Smooth muscle cell (in vitro differentiated cells): ENCODE results near the gene NEURL1B. TPM values are rescaled to one million over a fixed set of nuclear protein-coding genes. Genes with fewer than 3 reads are reported as not detected.
A peak's percentile ranks its signal among the peaks of the same experiment; 100 is the strongest.

Experiments
- DNase-seq: peaks from one replicate; lab custom pipeline; 2025; ENCODE audit not compliant: unreplicated experiment; lab: John Stamatoyannopoulos, UW
- H2AFZ ChIP-seq: fragments of 200-600 bp; sonication (generic); 2 replicates; pipeline ENCODE4 v1.6.0; 2016; ENCODE audit warnings: antibody characterized with exemption, low read depth, mild to moderate bottlenecking
- H3F3A ChIP-seq: fragments of 200-600 bp; sonication (generic); 2 replicates; pipeline ENCODE4 v1.6.0; 2017; ENCODE audit warnings: antibody characterized with exemption, low read depth
- H3K27ac ChIP-seq: fragments of 200-600 bp; sonication (generic); 2 replicates; pipeline ENCODE4 v1.5.1; 2016; ENCODE audit warnings: low read depth, mild to moderate bottlenecking
- H3K27me3 ChIP-seq: fragments of 200-600 bp; sonication (generic); 2 replicates; pipeline ENCODE4 v1.6.1; 2016; ENCODE audit warnings: low read depth, mild to moderate bottlenecking
- H3K36me3 ChIP-seq: fragments of 200-600 bp; sonication (generic); 2 replicates; pipeline ENCODE4 v1.5.1; 2016; ENCODE audit warnings: low read depth
- H3K4me1 ChIP-seq: fragments of 200-600 bp; sonication (generic); 2 replicates; pipeline ENCODE4 v1.5.1; 2016; ENCODE audit warnings: low read depth
- H3K4me2 ChIP-seq: fragments of 200-600 bp; sonication (generic); 2 replicates; pipeline ENCODE4 v1.6.0; 2016; ENCODE audit warnings: mild to moderate bottlenecking
- H3K4me3 ChIP-seq: fragments of 200-600 bp; sonication (generic); 2 replicates; pipeline ENCODE4 v1.5.1; 2016; ENCODE audit warnings: mild to moderate bottlenecking
- H3K79me2 ChIP-seq: fragments of 200-600 bp; sonication (generic); 2 replicates; pipeline ENCODE4 v1.6.0; 2016; ENCODE audit warnings: low read depth, mild to moderate bottlenecking
- H3K9ac ChIP-seq: fragments of 200-600 bp; sonication (generic); 2 replicates; pipeline ENCODE4 v1.6.0; 2016; ENCODE audit warnings: low read depth
- H3K9me3 ChIP-seq: fragments of 200-600 bp; sonication (generic); replicated peaks from 2 replicates; pipeline ENCODE4 v1.5.1; 2016; ENCODE audit warnings: low read depth
- H4K20me1 ChIP-seq: fragments of 200-600 bp; sonication (generic); 2 replicates; pipeline ENCODE4 v1.6.0; 2016; ENCODE audit warnings: low read depth
- CTCF ChIP-seq: fragments of 200-600 bp; sonication (generic); IDR thresholded peaks from 2 replicates; pipeline ENCODE4 v1.5.1; 2017; ENCODE audit warnings: borderline replicate concordance, mild to moderate bottlenecking, antibody characterized with exemption; ENCODE audit not compliant: insufficient read depth, poor library complexity, severe bottlenecking
- WGBS: methylation state at CpG from one replicate; pipeline ENCODE4 v1.1.7; 2016; ENCODE audit warnings: low lambda C conversion rate; 5-methylcytosine and 5-hydroxymethylcytosine counted together
- polyA plus RNA-seq: library from polyadenylated mRNA; unstranded; fragments of >200 nt; fragmentation: Nextera tagmentation; extraction: Ambion mirVana; gene quantifications from 2 replicates; pipeline ENCODE4 v1.2.1, GENCODE V29; 2016
- total RNA-seq: library from RNA; depleted of rRNA; stranded (reverse); fragments of >200 nt; gene quantifications from 2 replicates; pipeline ENCODE4 v1.2.3, GENCODE V29; 2014

Gene NEURL1B
- total and polyA plus RNA-seq, 2 experiments from 2014 or later = 3.7 to 10.0 TPM

GRCh38 chr5:172610643-172611042, 30.4 kb upstream of the NEURL1B start:
- WGBS = 78% methylated on average over 6 of the region's 6 CpGs
- H3K9ac ChIP-seq = no peak overlapping the region
- no peak overlapping the region for H3K4me2 ChIP-seq
- no peaks in the 10 kb centered on the region for H3K79me2 ChIP-seq
- H3K4me3 ChIP-seq = no peak overlapping the region
- H3K27ac ChIP-seq = no peak overlapping the region
- DNase-seq = no peak
- H3K27me3 ChIP-seq = no peaks in the 10 kb centered on the region
- peaks cover 6% of the 10 kb centered on the region for H3F3A ChIP-seq
- H4K20me1 ChIP-seq = no peaks in the 10 kb centered on the region
- no peak for TF ChIP-seq CTCF
- no peak overlapping the region for H2AFZ ChIP-seq
- H3K9me3 ChIP-seq = no peaks in the 10 kb centered on the region
- no peaks in the 10 kb centered on the region for H3K36me3 ChIP-seq
- H3K4me1 ChIP-seq = no peaks in the 10 kb centered on the region

DNA sequence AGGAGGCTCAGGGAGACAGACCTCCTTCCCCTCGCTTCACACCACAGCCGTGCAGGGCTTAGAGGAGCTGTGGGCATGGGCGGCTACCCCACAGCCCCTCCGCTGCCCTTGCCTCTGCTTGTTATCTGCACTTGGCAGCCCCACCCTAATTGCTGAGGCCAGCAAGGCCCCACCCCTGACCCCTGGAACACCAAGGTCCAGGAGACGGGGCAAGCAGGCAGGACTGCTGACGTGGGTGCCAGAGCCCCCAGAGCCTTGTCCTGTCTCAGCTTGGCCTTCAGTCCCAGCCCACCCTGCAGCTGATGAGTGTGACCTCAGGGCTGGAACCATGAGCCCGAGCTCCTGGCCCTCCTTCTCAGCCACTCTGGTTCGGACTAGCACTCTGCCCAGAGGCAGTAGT, 29.1 kb upstream of the NEURL1B start:
- no peaks in the 10 kb centered on the region for H3K9me3 ChIP-seq
- peaks cover 6% of the 10 kb centered on the region for H3F3A ChIP-seq
- no peak overlapping the region for H3K9ac ChIP-seq
- no peak for TF ChIP-seq CTCF
- no peaks in the 10 kb centered on the region for H4K20me1 ChIP-seq
- H2AFZ ChIP-seq = no peak overlapping the region
- H3K27me3 ChIP-seq = no peaks in the 10 kb centered on the region
- H3K4me3 ChIP-seq = no peak overlapping the region
- no peaks in the 10 kb centered on the region for H3K79me2 ChIP-seq
- no peak for DNase-seq
- no peak overlapping the region for H3K27ac ChIP-seq
- no peaks in the 10 kb centered on the region for H3K4me1 ChIP-seq
- no peaks in the 10 kb centered on the region for H3K36me3 ChIP-seq
- WGBS = 94% methylated on average over 8 of the region's 8 CpGs
- no peak overlapping the region for H3K4me2 ChIP-seq

DNA sequence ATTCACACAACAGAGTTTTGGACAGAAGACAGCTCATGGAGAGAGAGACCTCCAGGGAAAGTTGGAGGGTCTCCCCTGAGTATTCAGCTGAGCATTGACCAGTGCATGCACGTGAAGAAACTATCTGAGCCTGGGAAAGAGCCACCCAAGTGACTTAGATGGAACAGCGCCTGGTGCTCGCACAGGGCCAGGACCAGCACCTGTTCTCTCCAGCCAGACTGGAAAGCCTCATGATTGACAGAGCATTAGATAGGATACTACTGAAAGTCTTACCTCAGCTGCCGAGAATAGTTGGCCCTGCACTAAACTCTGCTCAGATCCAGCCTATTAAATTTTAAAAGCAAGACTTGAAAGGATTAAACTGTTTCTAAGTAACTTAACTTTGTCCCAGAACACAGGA, 28.3 kb upstream of the NEURL1B start:
- H2AFZ ChIP-seq = no peak overlapping the region
- no peak overlapping the region for H3K27ac ChIP-seq
- no peak overlapping the region for H3K4me3 ChIP-seq
- H3K4me1 ChIP-seq = no peaks in the 10 kb centered on the region
- H3F3A ChIP-seq = peaks cover 6% of the 10 kb centered on the region
- H3K9ac ChIP-seq = no peak overlapping the region
- H3K4me2 ChIP-seq = no peak overlapping the region
- H3K9me3 ChIP-seq = no peaks in the 10 kb centered on the region
- H4K20me1 ChIP-seq = no peaks in the 10 kb centered on the region
- WGBS = 93% methylated on average over 4 of the region's 4 CpGs
- no peaks in the 10 kb centered on the region for H3K27me3 ChIP-seq
- TF ChIP-seq CTCF = no peak
- DNase-seq = no peak
- H3K36me3 ChIP-seq = no peaks in the 10 kb centered on the region
- H3K79me2 ChIP-seq = no peaks in the 10 kb centered on the region

- TF ChIP-seq CTCF = no peak
- Histone ChIP-seq H3K9me3 (no peaks in the 10 kb centered on the region), H3K27ac (peak overlapping the region; percentile 69), H3K79me2 (no peaks in the 10 kb centered on the region), H3K4me1 (no peaks in the 10 kb centered on the region), H3K36me3 (no peaks in the 10 kb centered on the region), H3K4me2 (no peak overlapping the region), H3K4me3 (no peak overlapping the region), H3K27me3 (no peaks in the 10 kb centered on the region), H2AFZ (no peak overlapping the region), H4K20me1 (no peaks in the 10 kb centered on the region), H3F3A (peaks cover 6% of the 10 kb centered on the region), H3K9ac (no peak overlapping the region)
- no peak for DNase-seq
- WGBS = 14% methylated on average over 5 of the region's 5 CpGs
Measured at GRCh38 chr5:172616136-172616535, 24.9 kb upstream of the NEURL1B start.
